H1 (cell line): ENCODE measurements around the gene FCRL5. TPM values are rescaled to one million over a fixed set of nuclear protein-coding genes. Genes with fewer than 3 reads are reported as not detected.

ENCODE experiments used
- CTCF ChIA-PET: fragments of 300-600 bp; sonication (Branson Sonifier 250); formaldehyde crosslinking; loops from one replicate; lab custom pipeline; 2021; ENCODE audit not compliant: partially characterized antibody; lab: Charles Lee
- POLR2A ChIA-PET: fragments of 300-600 bp; sonication (Branson Sonifier 250); formaldehyde crosslinking; loops from one replicate; lab custom pipeline; 2021; ENCODE audit warnings: inconsistent platforms; ENCODE audit not compliant: partially characterized antibody; lab: Charles Lee
- DNase-seq, 2 experiments: peaks; one replicate each; pipeline versions ENCODE4 v3.0.0 to v3.0.0-alpha.2; 2010 to 2022; ENCODE audit warnings: low spot score in 2 of 2, low read depth in 1 of 2, mixed read lengths in 1 of 2
- FAIRE-seq: peaks from 2 replicates; lab custom pipeline; 2011; peaks lifted over from hg19 to GRCh38; lab: Jason Lieb, UNC
- H2AFZ ChIP-seq: 2 replicates; pipeline ENCODE4 v1.8.1; 2012; ENCODE audit warnings: low read length, inconsistent platforms
- H2AK5ac ChIP-seq: 2 replicates; pipeline ENCODE4 v1.6.1; 2013; ENCODE audit warnings: low read depth, low read length
- H2BK120ac ChIP-seq: replicated peaks from 2 replicates; pipeline ENCODE3; 2013; ENCODE audit warnings: low read depth, low read length, inconsistent platforms
- H2BK12ac ChIP-seq: 2 replicates; pipeline ENCODE4 v1.6.1; 2013; ENCODE audit warnings: low read depth, low read length
- H2BK15ac ChIP-seq: 2 replicates; pipeline ENCODE4 v1.6.1; 2013; ENCODE audit warnings: low read length
- H2BK20ac ChIP-seq: 2 replicates; pipeline ENCODE4 v1.6.1; 2013; ENCODE audit warnings: low read length
- H2BK5ac ChIP-seq: 2 replicates; pipeline ENCODE4 v1.6.1; 2013; ENCODE audit warnings: low read depth, low read length
- H3K14ac ChIP-seq: 2 replicates; pipeline ENCODE4 v1.6.1; 2013; ENCODE audit warnings: inconsistent platforms; ENCODE audit not compliant: insufficient read length
- H3K18ac ChIP-seq: 2 replicates; pipeline ENCODE4 v1.6.1; 2013; ENCODE audit warnings: low read length; ENCODE audit errors: extremely low read depth
- H3K23ac ChIP-seq: 2 replicates; pipeline ENCODE4 v1.6.1; 2013; ENCODE audit warnings: inconsistent platforms; ENCODE audit not compliant: insufficient read length
- H3K23me2 ChIP-seq: 2 replicates; pipeline ENCODE4 v1.6.1; 2013; ENCODE audit warnings: low read depth, low read length
- H3K27ac ChIP-seq: 2 replicates; pipeline ENCODE4 v1.6.1; 2011; ENCODE audit warnings: low read depth, low read length, inconsistent platforms
- H3K27me3 ChIP-seq, 4 experiments: replicated peaks in 1 of 4; 1 replicate in 1 of 4; 2 replicates in 3 of 4; pipeline versions ENCODE4 v1.6.1 to v1.8.1; 2011 to 2013; ENCODE audit warnings: low read length in 3 of 4, mild to moderate bottlenecking in 3 of 4, inconsistent platforms in 2 of 4, mixed read lengths in 2 of 4, moderate library complexity in 1 of 4; ENCODE audit not compliant: control insufficient read depth in 3 of 4, insufficient read depth in 3 of 4; ENCODE audit errors: extremely low read depth in 1 of 4
- H3K36me3 ChIP-seq, 4 experiments: 2 replicates each; pipeline versions ENCODE4 v1.6.1 to v1.8.1; 2011 to 2013; ENCODE audit warnings: mild to moderate bottlenecking in 4 of 4, low read length in 3 of 4, moderate library complexity in 2 of 4, control low read depth in 1 of 4, inconsistent platforms in 1 of 4; ENCODE audit not compliant: insufficient read depth in 4 of 4, control insufficient read depth in 2 of 4
- H3K4ac ChIP-seq: replicated peaks from 2 replicates; pipeline ENCODE3; 2013; ENCODE audit warnings: low read length, low read depth, mixed read lengths, inconsistent platforms; ENCODE audit not compliant: insufficient read length
- H3K4me1 ChIP-seq, 4 experiments: replicated peaks in 1 of 4; 1 replicate in 1 of 4; 2 replicates in 3 of 4; pipeline versions ENCODE4 v1.6.1 to v1.8.1; 2011 to 2013; ENCODE audit warnings: low read length in 3 of 4, inconsistent platforms in 2 of 4, mixed read lengths in 1 of 4; ENCODE audit not compliant: insufficient read depth in 4 of 4, control insufficient read depth in 3 of 4
- H3K4me2 ChIP-seq, 2 experiments: 2 replicates each; pipeline versions ENCODE4 v1.6.1 to v1.8.1; 2011 to 2013; ENCODE audit warnings: low read depth in 2 of 2, low read length in 2 of 2, control low read depth in 1 of 2, inconsistent platforms in 1 of 2, mild to moderate bottlenecking in 1 of 2; ENCODE audit not compliant: insufficient read depth in 1 of 2
- H3K4me3 ChIP-seq, 4 experiments: fragments of 200-600, 300-600 bp in 1 of 4; sonication (generic), shearing (Covaris generic), sonication (Bioruptor Twin) in 1 of 4; 2 replicates each; pipeline versions ENCODE4 v1.5.1 to v1.8.1; 2011 to 2016; ENCODE audit warnings: low read length in 4 of 4, low read depth in 3 of 4, control low read depth in 2 of 4, inconsistent platforms in 2 of 4, mild to moderate bottlenecking in 2 of 4, mixed read lengths in 1 of 4, moderate library complexity in 1 of 4; ENCODE audit not compliant: insufficient read depth in 2 of 4; ENCODE audit errors: extremely low read depth in 1 of 4
- H3K56ac ChIP-seq: replicated peaks from 2 replicates; pipeline ENCODE3; 2013; ENCODE audit warnings: low read depth, mild to moderate bottlenecking, mixed read lengths, low read length, inconsistent platforms; ENCODE audit not compliant: insufficient read length
- H3K79me1 ChIP-seq: 2 replicates; pipeline ENCODE4 v1.6.1; 2013; ENCODE audit warnings: low read depth, low read length, control low read depth
- H3K79me2 ChIP-seq, 2 experiments: 2 replicates each; pipeline versions ENCODE4 v1.6.1 to v1.8.1; 2012 to 2013; ENCODE audit warnings: low read length in 2 of 2, mild to moderate bottlenecking in 2 of 2, inconsistent platforms in 1 of 2; ENCODE audit not compliant: insufficient read depth in 2 of 2, control insufficient read depth in 1 of 2
- H3K9ac ChIP-seq, 4 experiments: replicated peaks in 1 of 4; 1 replicate in 1 of 4; 2 replicates in 3 of 4; pipeline versions ENCODE4 v1.6.1 to v1.8.1; 2011 to 2013; ENCODE audit warnings: low read depth in 3 of 4, low read length in 3 of 4, control low read depth in 2 of 4, mild to moderate bottlenecking in 2 of 4, moderate library complexity in 2 of 4, inconsistent platforms in 1 of 4; ENCODE audit errors: extremely low read depth in 1 of 4
- H3K9me3 ChIP-seq, 2 experiments: 2 replicates each; pipeline versions ENCODE4 v1.6.1 to v1.8.1; 2012 to 2013; ENCODE audit warnings: mild to moderate bottlenecking in 2 of 2, moderate library complexity in 2 of 2, control low read depth in 1 of 2, inconsistent platforms in 1 of 2, low read depth in 1 of 2, low read length in 1 of 2, mixed read lengths in 1 of 2; ENCODE audit not compliant: insufficient read depth in 2 of 2
- H4K20me1 ChIP-seq, 2 experiments: replicated peaks in 1 of 2; 2 replicates each; pipeline versions ENCODE3 to v1.8.1; 2011 to 2013; ENCODE audit warnings: inconsistent platforms in 2 of 2, low read length in 2 of 2, mild to moderate bottlenecking in 1 of 2; ENCODE audit not compliant: insufficient read depth in 2 of 2, control insufficient read depth in 1 of 2
- H4K5ac ChIP-seq: 2 replicates; pipeline ENCODE4 v1.6.1; 2013; ENCODE audit warnings: low read length, low read depth, mixed read lengths, inconsistent platforms; ENCODE audit not compliant: insufficient read length
- H4K8ac ChIP-seq: 2 replicates; pipeline ENCODE4 v1.8.0; 2013; ENCODE audit warnings: mild to moderate bottlenecking, moderate library complexity, low read length, inconsistent platforms; ENCODE audit not compliant: insufficient read depth; ENCODE audit errors: extremely low read depth
- H4K91ac ChIP-seq: replicated peaks from 2 replicates; pipeline ENCODE3; 2013; ENCODE audit warnings: low read length, mixed read lengths, inconsistent platforms; ENCODE audit not compliant: insufficient read length
- CHD2 ChIP-seq: IDR thresholded peaks from 2 replicates; pipeline ENCODE4 v1.6.1; 2012; ENCODE audit warnings: low read length, improper control_type of control experiment
- NANOG ChIP-seq: IDR thresholded peaks from 2 replicates; pipeline ENCODE4 v1.6.1; 2011; ENCODE audit warnings: low read length, low read depth, mild to moderate bottlenecking, inconsistent platforms; ENCODE audit not compliant: insufficient read depth, poor library complexity, severe bottlenecking
- NRF1 ChIP-seq: IDR thresholded peaks from 2 replicates; pipeline ENCODE4 v1.6.1; 2011; ENCODE audit warnings: mild to moderate bottlenecking, low read depth, low read length, improper control_type of control experiment
- SIN3A ChIP-seq, 2 experiments: IDR thresholded peaks in 1 of 2; conservative IDR thresholded peaks in 1 of 2; 2 replicates each; pipeline ENCODE4 v1.6.1; 2011 to 2012; ENCODE audit warnings: low read length in 2 of 2, improper control_type of control experiment in 1 of 2, low read depth in 1 of 2, mild to moderate bottlenecking in 1 of 2
- polyA plus RNA-seq, 7 experiments: library from polyadenylated mRNA; depleted of rRNA in 3 of 7; stranded (reverse) in 5 of 7; unstranded in 2 of 7; fragments of >200 nt in 5 of 7; fragments of 200-250 nt in 2 of 7; gene quantifications; 1 replicate in 5 of 7; 2 replicates in 1 of 7; 4 replicates in 1 of 7; pipeline versions ENCODE4 v1.2.1 to v1.2.3, GENCODE V29; 2011 to 2013; ENCODE audit warnings: missing spikeins in 2 of 7, mixed read lengths in 2 of 7
- total RNA-seq: library from RNA; stranded (reverse); fragmentation: NEBNext Ultra II Directional; extraction: Animal tissue kit (Norgen Biotek cat#: 25700); gene quantifications from 2 replicates; pipeline ENCODE4 v1.2.1, GENCODE V29; 2021
- TF ChIP-seq, protein P1 (sequence below): IDR thresholded peaks from 2 replicates; pipeline ENCODE4 v1.6.1; 2011; ENCODE audit warnings: low read length, improper control_type of control experiment
- TF ChIP-seq, protein P2 (sequence below): IDR thresholded peaks from 2 replicates; pipeline ENCODE4 v1.6.1; 2012; ENCODE audit warnings: low read length, inconsistent platforms
- TF ChIP-seq, protein P3 (sequence below): IDR thresholded peaks from 2 replicates; pipeline ENCODE4 v1.6.1; 2012; ENCODE audit warnings: inconsistent platforms

FCRL5 gene
- total and polyA plus RNA-seq, 2 of the 8 experiments (the other 6 are each of a cell fraction or from before 2014, with no cell fraction given) = 1.0 to 2.6 TPM

DNA sequence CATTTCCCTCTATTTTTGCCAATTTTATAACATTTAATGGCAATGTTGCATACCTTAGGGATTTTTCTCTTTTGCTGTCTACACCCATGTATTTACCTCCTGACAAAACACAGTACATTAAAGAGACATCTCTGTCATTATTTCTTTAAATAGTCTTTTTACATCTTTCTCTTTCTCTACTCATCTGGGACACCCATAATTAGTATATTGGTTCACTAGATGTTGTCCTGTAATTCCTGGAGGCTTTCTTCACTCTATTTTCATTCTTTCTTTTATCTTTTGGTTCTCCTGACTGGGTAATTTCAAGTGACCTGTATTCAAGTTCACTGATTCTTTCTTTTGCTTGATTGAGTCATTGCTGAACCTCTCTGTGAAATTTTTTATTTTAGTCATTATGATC lies 74.3 kb downstream of the FCRL5 start:
- CTCF ChIA-PET = no interaction called here
- DNase-seq (no peak), FAIRE-seq (no peak)
- H4K91ac ChIP-seq = no peak overlapping the region
- no peaks in the 10 kb centered on the region for H3K27me3 ChIP-seq
- H4K8ac ChIP-seq = no peak overlapping the region
- TF ChIP-seq, protein P1, sequence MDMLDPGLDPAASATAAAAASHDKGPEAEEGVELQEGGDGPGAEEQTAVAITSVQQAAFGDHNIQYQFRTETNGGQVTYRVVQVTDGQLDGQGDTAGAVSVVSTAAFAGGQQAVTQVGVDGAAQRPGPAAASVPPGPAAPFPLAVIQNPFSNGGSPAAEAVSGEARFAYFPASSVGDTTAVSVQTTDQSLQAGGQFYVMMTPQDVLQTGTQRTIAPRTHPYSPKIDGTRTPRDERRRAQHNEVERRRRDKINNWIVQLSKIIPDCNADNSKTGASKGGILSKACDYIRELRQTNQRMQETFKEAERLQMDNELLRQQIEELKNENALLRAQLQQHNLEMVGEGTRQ = no peak
- TF ChIP-seq SIN3A (conservative IDR thresholded peaks at IDR 0.05 in 1 of 2, IDR thresholded peaks at IDR 0.05 in 1 of 2; ENCODE audit: low read depth in 1 of 2, low read length in 2 of 2) = no peak
- no peak for TF ChIP-seq CHD2
- TF ChIP-seq NANOG = no peak
- TF ChIP-seq NRF1 = no peak
- TF ChIP-seq, protein P2, sequence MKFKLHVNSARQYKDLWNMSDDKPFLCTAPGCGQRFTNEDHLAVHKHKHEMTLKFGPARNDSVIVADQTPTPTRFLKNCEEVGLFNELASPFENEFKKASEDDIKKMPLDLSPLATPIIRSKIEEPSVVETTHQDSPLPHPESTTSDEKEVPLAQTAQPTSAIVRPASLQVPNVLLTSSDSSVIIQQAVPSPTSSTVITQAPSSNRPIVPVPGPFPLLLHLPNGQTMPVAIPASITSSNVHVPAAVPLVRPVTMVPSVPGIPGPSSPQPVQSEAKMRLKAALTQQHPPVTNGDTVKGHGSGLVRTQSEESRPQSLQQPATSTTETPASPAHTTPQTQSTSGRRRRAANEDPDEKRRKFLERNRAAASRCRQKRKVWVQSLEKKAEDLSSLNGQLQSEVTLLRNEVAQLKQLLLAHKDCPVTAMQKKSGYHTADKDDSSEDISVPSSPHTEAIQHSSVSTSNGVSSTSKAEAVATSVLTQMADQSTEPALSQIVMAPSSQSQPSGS = no peak
- TF ChIP-seq, protein P3, sequence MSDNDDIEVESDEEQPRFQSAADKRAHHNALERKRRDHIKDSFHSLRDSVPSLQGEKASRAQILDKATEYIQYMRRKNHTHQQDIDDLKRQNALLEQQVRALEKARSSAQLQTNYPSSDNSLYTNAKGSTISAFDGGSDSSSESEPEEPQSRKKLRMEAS = no peak
- H3K4me1 ChIP-seq = no peaks in the 10 kb centered on the region
- no peak overlapping the region for H3K4ac ChIP-seq
- no peak overlapping the region for H2BK120ac ChIP-seq
- no peak overlapping the region for H4K5ac ChIP-seq
- no peaks in the 10 kb centered on the region; the same call in 1 of the 2 replicates for H3K23me2 ChIP-seq
- H3K36me3 ChIP-seq = no peaks in the 10 kb centered on the region
- no peak overlapping the region for H3K23ac ChIP-seq
- H3K4me2 ChIP-seq = no peak overlapping the region
- no peak overlapping the region for H3K27ac ChIP-seq
- H3K79me2 ChIP-seq = no peaks in the 10 kb centered on the region
- no peak overlapping the region for H3K9ac ChIP-seq
- no peak overlapping the region for H2BK12ac ChIP-seq
- H3K9me3 ChIP-seq = 0 out of 4 replicates have a peak, but pooled peaks cover 0 to 4% of the 10 kb centered on the region in 2 experiments
- POLR2A ChIA-PET = no interaction called here
- no peak overlapping the region for H3K56ac ChIP-seq
- H4K20me1 ChIP-seq = no peaks in the 10 kb centered on the region
- H2BK20ac ChIP-seq = no peak overlapping the region
- H2BK15ac ChIP-seq = no peak overlapping the region
- no peak overlapping the region for H3K14ac ChIP-seq
- H2AFZ ChIP-seq = no peak overlapping the region
- H3K79me1 ChIP-seq = no peaks in the 10 kb centered on the region
- no peak overlapping the region for H3K4me3 ChIP-seq
- no peak overlapping the region for H2AK5ac ChIP-seq
- no peak overlapping the region for H2BK5ac ChIP-seq
- no peak overlapping the region for H3K18ac ChIP-seq
